Endothelial cell of umbilical vein (primary cell): ENCODE data around the gene NUP205. TPM values are rescaled to one million over a fixed set of nuclear protein-coding genes. Genes with fewer than 3 reads are reported as not detected.
A peak's percentile ranks its signal among the peaks of the same experiment; 100 is the strongest.

Source experiments
- BruUV-seq: library from RNA; stranded (reverse); fragments of 400-500 nt; replicated peaks from 2 replicates; lab custom pipeline; 2021; lab: Mats Ljungman, UMichigan
- CTCF ChIA-PET: fragments of 300-600, 350-600 bp; sonication (Branson Sonifier 250); formaldehyde crosslinking; loops from one replicate; lab custom pipeline; 2021; ENCODE audit warnings: antibody characterized with exemption, inconsistent platforms; lab: Charles Lee
- POLR2A ChIA-PET: fragments of 300-600, 350-600 bp; sonication (Branson Sonifier 250); formaldehyde crosslinking; loops from one replicate; lab custom pipeline; 2021; ENCODE audit warnings: antibody characterized with exemption, inconsistent platforms; lab: Charles Lee
- DNase-seq: peaks from one replicate; pipeline ENCODE4 v3.0.0-alpha.2; 2011; ENCODE audit warnings: low read depth, low spot score
- FAIRE-seq: peaks from 2 replicates; lab custom pipeline; 2011; peaks lifted over from hg19 to GRCh38; lab: Jason Lieb, UNC
- H2AFZ ChIP-seq: 2 replicates; pipeline ENCODE4 v1.6.0; 2012; ENCODE audit warnings: low read depth, low read length, control low read depth, inconsistent platforms
- H3K27ac ChIP-seq: 2 replicates; pipeline ENCODE4 v1.5.1; 2011; ENCODE audit warnings: low read depth, mild to moderate bottlenecking, control low read depth, low read length, moderate library complexity; ENCODE audit not compliant: insufficient read depth
- H3K27me3 ChIP-seq, 2 experiments: 2 replicates each; pipeline versions ENCODE4 v1.6.0 to v1.6.1; 2011; ENCODE audit warnings: low read length in 2 of 2, mixed read lengths in 1 of 2; ENCODE audit not compliant: control insufficient read depth in 2 of 2, insufficient read depth in 2 of 2
- H3K36me3 ChIP-seq, 2 experiments: 2 replicates in 1 of 2; 3 replicates in 1 of 2; pipeline ENCODE4 v1.5.1; 2011; ENCODE audit warnings: low read length in 2 of 2, mild to moderate bottlenecking in 1 of 2, moderate library complexity in 1 of 2; ENCODE audit not compliant: control insufficient read depth in 2 of 2, insufficient read depth in 2 of 2; ENCODE audit errors: extremely low read depth in 1 of 2
- H3K4me1 ChIP-seq: 3 replicates; pipeline ENCODE4 v1.5.1; 2011; ENCODE audit warnings: mild to moderate bottlenecking, low read length; ENCODE audit not compliant: control insufficient read depth, insufficient read depth; ENCODE audit errors: extremely low read depth
- H3K4me2 ChIP-seq: 2 replicates; pipeline ENCODE4 v1.6.1; 2011; ENCODE audit warnings: low read length, control low read depth, mixed read lengths; ENCODE audit not compliant: insufficient read depth
- H3K4me3 ChIP-seq, 3 experiments: fragments of 200-600 bp in 1 of 3; sonication (generic), shearing (Covaris generic) in 1 of 3; replicated peaks in 1 of 3; 2 replicates each; pipeline ENCODE4 v1.5.1; 2011 to 2016; ENCODE audit warnings: control low read depth in 3 of 3, low read length in 3 of 3, mild to moderate bottlenecking in 2 of 3, inconsistent platforms in 1 of 3, low read depth in 1 of 3, moderate library complexity in 1 of 3; ENCODE audit not compliant: insufficient read depth in 1 of 3
- H3K79me2 ChIP-seq: 2 replicates; pipeline ENCODE4 v1.6.0; 2012; ENCODE audit warnings: low read length, inconsistent platforms; ENCODE audit not compliant: control insufficient read depth, insufficient read depth
- H3K9ac ChIP-seq: replicated peaks from 2 replicates; pipeline ENCODE3; 2011; ENCODE audit warnings: low read length, control low read depth; ENCODE audit not compliant: insufficient read depth; ENCODE audit errors: extremely low read depth
- H3K9me1 ChIP-seq: replicated peaks from 3 replicates; pipeline ENCODE4 v1.6.0; 2011; ENCODE audit warnings: mild to moderate bottlenecking, low read length; ENCODE audit not compliant: control insufficient read depth, insufficient read depth; ENCODE audit errors: extremely low read depth
- H3K9me3 ChIP-seq: replicated peaks from 2 replicates; pipeline ENCODE4 v1.5.1; 2012; ENCODE audit warnings: low read length, inconsistent platforms; ENCODE audit not compliant: control insufficient read depth, insufficient read depth
- H4K20me1 ChIP-seq: replicated peaks from 2 replicates; pipeline ENCODE3; 2011; ENCODE audit warnings: mild to moderate bottlenecking, low read length; ENCODE audit not compliant: control insufficient read depth, insufficient read depth; ENCODE audit errors: extremely low read depth
- CTCF ChIP-seq, 2 donors: IDR thresholded peaks; 1 replicate in 1 of 2; 2 replicates in 1 of 2; pipeline ENCODE4 v1.5.1; 2011; ENCODE audit warnings: low read length in 2 of 2, mild to moderate bottlenecking in 2 of 2, moderate library complexity in 2 of 2, control low read depth in 1 of 2, inconsistent platforms in 1 of 2, low read depth in 1 of 2; ENCODE audit not compliant: insufficient read depth in 1 of 2; ENCODE audit errors: extremely low read depth in 1 of 2
- EZH2 ChIP-seq: IDR thresholded peaks from 2 replicates; pipeline ENCODE4 v1.6.1; 2012; ENCODE audit warnings: borderline replicate concordance, low read depth, mild to moderate bottlenecking, moderate library complexity, low read length, inconsistent platforms; ENCODE audit not compliant: severe bottlenecking
- dilution Hi-C: fragments of 300-500 bp; cut with MboI; formaldehyde crosslinking; loops from one replicate; pipeline ENCODE4 v1.15.0; 2019; ENCODE audit warnings: low sequenced_read_pairs; ENCODE audit not compliant: extremely low pct_ligation_motif_present
- intact Hi-C: fragments of 100-400 bp; cut with micrococcal nuclease; formaldehyde crosslinking; loops from one replicate; pipeline ENCODE4 v1.10.0; 2022
- polyA plus RNA-seq, 4 experiments: library from polyadenylated mRNA; depleted of rRNA in 3 of 4; stranded (reverse) in 3 of 4; unstranded in 1 of 4; fragments of >200 nt; gene quantifications; 2 replicates each; pipeline versions ENCODE4 v1.2.1 to v1.2.3, GENCODE V29; 2011 to 2012; ENCODE audit warnings: missing spikeins in 1 of 4
- total RNA-seq: library from RNA; stranded (reverse); gene quantifications from 2 replicates; pipeline ENCODE4 v1.2.3, GENCODE V29; 2021

NUP205 gene
- total and polyA plus RNA-seq, 2 donors (not counting 3 experiments of a cell fraction or from before 2014, with no cell fraction given): 48.8 to 81.3 TPM

- Histone ChIP-seq H3K27ac (no peak overlapping the region), H3K36me3 (peaks cover 7 to 23% of the 10 kb centered on the region in 2 experiments), H3K9me3 (no peaks in the 10 kb centered on the region), H3K9ac (no peak overlapping the region), H3K9me1 (no peaks in the 10 kb centered on the region), H4K20me1 (no peaks in the 10 kb centered on the region), H3K27me3 (no peaks in the 10 kb centered on the region), H3K4me1 (no peaks in the 10 kb centered on the region), H3K4me3 (no peak overlapping the region), H2AFZ (no peak overlapping the region), H3K4me2 (no peak overlapping the region), H3K79me2 (no peaks in the 10 kb centered on the region)
- FAIRE-seq (no peak), DNase-seq (peak; percentile 82)
- TF ChIP-seq CTCF (IDR thresholded peaks at IDR 0.05; ENCODE audit: extremely low read depth in 1 of 2, insufficient read depth in 1 of 2, low read depth in 1 of 2, low read length in 2 of 2): peak; percentile 64 to 69
- TF ChIP-seq EZH2: no peak
- ChIA-PET CTCF (interaction anchor here (0.5 to 3.3 kb wide), 22 partner anchors 8 to 347 kb away, joined by 3 to 28 read pairs (median 5); no protein-coding TSS in a partner anchor), POLR2A (no interaction called here)
- intact Hi-C loops: loop anchor here (1.0 to 2.0 kb wide), 4 partner anchors 24 to 388 kb away; no protein-coding TSS in a partner anchor
- dilution Hi-C loops: no loop called here
- no TSS peak for BruUV-seq
These were observed 63.5 kb downstream of the NUP205 start for GRCh38 chr7:135620980-135621850.
